ENCODE results near the gene BRSK1.

Gene BRSK1

DNA sequence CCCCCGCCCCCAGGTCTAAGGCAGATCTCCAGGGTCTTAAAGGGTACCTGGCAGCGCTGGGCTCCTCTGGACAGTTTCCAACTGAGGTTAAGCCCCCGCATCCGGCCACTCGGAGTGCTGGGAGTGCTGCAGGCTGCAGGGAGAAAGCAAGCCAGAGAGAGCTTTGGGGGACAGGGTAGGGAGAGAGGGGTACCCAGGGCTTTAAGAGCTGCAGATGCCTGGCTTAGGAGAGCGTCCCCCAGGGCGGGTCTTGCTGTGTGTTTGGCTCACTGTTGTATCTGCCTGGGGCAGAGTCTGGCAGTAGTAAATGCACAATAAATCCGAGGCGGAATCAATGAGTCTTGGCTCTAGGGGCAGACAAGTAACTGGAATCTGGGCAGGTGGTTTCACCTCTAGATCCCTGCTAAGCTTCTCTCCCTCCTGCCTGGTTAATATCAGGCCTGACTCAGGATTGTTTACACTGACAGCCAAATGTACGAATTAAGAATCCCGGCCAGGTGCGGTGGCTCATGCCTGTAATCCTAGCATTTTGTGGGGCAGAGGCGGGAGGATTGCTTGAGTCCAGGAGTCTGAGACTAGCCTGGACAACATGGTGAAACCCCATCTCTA is 71.5 kb downstream of the BRSK1 start:
- DNase-seq: no peak

DNA sequence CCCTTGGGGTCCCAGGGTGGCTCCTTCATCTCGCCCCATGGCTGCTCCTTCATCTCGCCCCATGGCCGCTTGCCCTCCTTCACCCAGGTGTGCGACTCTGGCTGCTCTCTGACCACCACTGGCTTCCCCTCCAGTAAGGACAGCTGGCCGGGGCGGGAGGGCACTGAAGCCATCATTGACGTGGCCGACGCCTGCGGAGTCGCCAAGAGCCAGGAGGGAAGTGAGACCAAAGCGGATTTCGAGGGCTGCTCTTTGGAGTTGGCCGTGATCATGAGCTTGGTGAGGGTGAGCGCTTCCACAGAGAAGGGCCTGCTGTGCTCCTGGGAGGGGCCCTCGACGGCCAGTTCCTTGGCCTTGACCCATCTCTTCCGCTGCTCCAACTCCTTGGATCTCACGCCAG is 74.7 kb downstream of the BRSK1 start:
- no peak for DNase-seq

- DNase-seq: no peak
These were observed 75.4 kb downstream of the BRSK1 start for GRCh38 chr19:55358943-55359908.

GRCh38 chr19:55360902-55361301 is 77.1 kb downstream of the BRSK1 start:
- DNase-seq: no peak

Measured in hematopoietic multipotent progenitor cell treated with erythropoietin and hydrocortisone succinate and interleukin-3 and kit ligand, for 6 days (in vitro differentiated cells).